WI38 (cell line): Measurements from ENCODE around the gene ITCH.

Experiments
- H3K4me3 ChIP-seq: 2 replicates; pipeline ENCODE4 v1.5.1; 2011; ENCODE audit warnings: low read depth, mild to moderate bottlenecking, control low read depth, low read length
- CTCF ChIP-seq: IDR thresholded peaks from 2 replicates; pipeline ENCODE4 v1.5.1; 2012; ENCODE audit warnings: low read depth, mild to moderate bottlenecking, control low read depth, low read length

Gene ITCH

GRCh38 chr20:34459209-34459897 lies 96.3 kb downstream of the ITCH start:
- no peak for TF ChIP-seq CTCF
- no peak overlapping the region for H3K4me3 ChIP-seq

DNA sequence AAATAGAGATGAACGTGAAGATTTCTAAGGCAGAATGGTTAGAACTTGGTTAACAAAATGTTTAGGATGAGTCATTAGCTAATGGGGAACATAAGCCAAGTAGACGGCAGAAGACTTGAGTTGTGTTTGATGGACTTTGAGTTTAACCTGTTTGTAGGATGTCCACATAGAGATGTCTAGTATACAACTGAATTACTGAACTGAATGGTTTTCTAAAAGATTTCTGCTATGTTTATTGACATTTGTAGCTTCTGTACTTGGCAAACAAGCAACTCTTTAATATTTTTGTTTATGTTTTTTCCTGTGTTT lies 98.7 kb downstream of the ITCH start:
- no peak overlapping the region for H3K4me3 ChIP-seq

GRCh38 chr20:34468951-34469350 lies 105.9 kb downstream of the ITCH start:
- H3K4me3 ChIP-seq = no peak overlapping the region
- TF ChIP-seq CTCF = no peak

More for the DNA sequence above, 98.7 kb downstream of the ITCH start:
- TF ChIP-seq CTCF = no peak

DNA sequence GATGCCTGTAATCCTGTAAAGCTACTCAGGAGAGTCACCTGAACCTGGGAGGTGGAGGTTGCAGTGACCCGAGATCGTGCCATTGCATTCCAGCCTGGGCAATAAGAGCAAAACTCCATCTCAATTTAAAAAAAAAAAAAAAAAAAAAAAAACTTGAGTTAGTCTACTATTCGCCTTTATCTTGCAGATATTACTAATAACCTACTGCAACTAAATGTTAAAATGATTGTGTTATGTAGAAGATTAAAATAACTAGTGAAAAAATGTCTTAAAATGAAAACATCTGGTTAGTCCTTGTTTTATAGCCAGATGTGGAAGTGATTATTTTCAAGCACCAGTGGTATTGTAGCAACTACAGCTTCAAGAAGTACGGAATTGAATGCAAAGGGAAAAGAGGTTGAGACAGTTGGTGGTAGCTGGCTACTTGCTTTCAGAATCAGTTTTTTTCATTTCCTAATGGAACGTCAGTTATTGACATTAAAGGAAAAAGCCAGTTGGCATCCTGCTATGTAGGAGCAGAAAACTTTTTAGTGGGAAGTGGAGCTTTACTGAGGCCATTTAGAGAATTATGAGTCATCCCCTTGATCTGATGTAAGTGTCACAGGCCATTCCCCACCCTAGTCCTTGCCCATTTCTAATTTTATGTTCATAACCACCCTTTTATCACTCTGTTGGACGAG lies 109.3 kb downstream of the ITCH start:
- H3K4me3 ChIP-seq = no peak overlapping the region
- no peak for TF ChIP-seq CTCF

GRCh38 chr20:34473262-34473883 lies 110.3 kb downstream of the ITCH start:
- H3K4me3 ChIP-seq = no peak overlapping the region
- TF ChIP-seq CTCF = peak; percentile 23; the same call in 1 of the 2 replicates

- peak; percentile 43; the same call in 1 of the 2 replicates for TF ChIP-seq CTCF
- H3K4me3 ChIP-seq = no peak overlapping the region
These were observed 113.1 kb downstream of the ITCH start for GRCh38 chr20:34475979-34476736.
